ENCODE data around the gene ALPK3. TPM values are rescaled to one million over a fixed set of nuclear protein-coding genes. Genes with fewer than 3 reads are reported as not detected.

ALPK3 gene
- total RNA-seq, 1 experiment from 2014 or later: 2.0 TPM

DNA sequence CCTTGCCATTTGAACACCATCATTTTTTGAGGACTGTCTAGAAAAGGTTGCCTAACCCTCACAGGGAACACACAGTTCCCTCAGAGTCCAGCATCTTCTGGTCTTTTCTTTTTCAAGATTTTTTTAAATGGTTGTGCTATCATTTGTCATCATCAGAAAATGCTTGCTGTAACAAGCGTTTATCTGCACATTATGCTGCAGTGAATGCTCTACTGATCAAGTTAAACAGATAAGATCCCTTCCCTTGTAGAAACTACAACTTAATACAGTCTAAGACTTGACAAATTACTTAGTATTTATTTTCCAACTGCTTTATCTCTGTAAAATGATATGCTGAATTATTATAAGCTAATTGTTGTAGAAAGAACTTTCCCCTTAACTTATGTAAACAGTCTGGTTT is 11.9 kb upstream of the ALPK3 start:
- H3K9me2 ChIP-seq (ENCODE audit: insufficient read depth): no peaks in the 10 kb centered on the region
- ChIA-PET CTCF (interaction anchor here (1.0 kb wide), 1 partner anchor 73 kb away, joined by 3 read pairs; no protein-coding TSS in a partner anchor), RAD21 (ENCODE audit: low non-redundant PET in 1 of 2, low total read pairs in 2 of 2, uncharacterized antibody in 2 of 2, unreplicated experiment in 2 of 2) (no interaction called here), POLR2A (no interaction called here)
- H3K27ac ChIP-seq (ENCODE audit: low read depth, low read length): no peak overlapping the region
- no peak overlapping the region for H3K4me3 ChIP-seq (replicated peaks in 1 of 2; ENCODE audit: low read depth in 1 of 2, low read length in 2 of 2)
- ATAC-seq (no peak), DNase-seq (ENCODE audit: low read depth, low spot score) (no peak)
- no peaks in the 10 kb centered on the region for H3K9me3 ChIP-seq (ENCODE audit: control insufficient read depth in 1 of 2, insufficient read depth in 1 of 2, low read depth in 1 of 2, low read length in 2 of 2)
- no TSS peak for BruUV-seq (replicated peaks)
- no peak overlapping the region for H3K4me2 ChIP-seq (ENCODE audit: low read length)
- TF ChIP-seq SIN3A (IDR thresholded peaks at IDR 0.05; ENCODE audit: low read depth) (no peak), SP1 (IDR thresholded peaks at IDR 0.05; ENCODE audit: low read depth) (no peak), ZFX (IDR thresholded peaks at IDR 0.05) (no peak), YY1 (IDR thresholded peaks at IDR 0.05; ENCODE audit: extremely low read depth, insufficient replicate concordance, low read depth, low read length) (no peak), FOSL1 (IDR thresholded peaks at IDR 0.05; ENCODE audit: low read depth) (no peak), EGR1 (IDR thresholded peaks at IDR 0.05; ENCODE audit: low read depth) (no peak), CEBPB (IDR thresholded peaks at IDR 0.05; ENCODE audit: low read depth) (no peak)
- TF ChIP-seq, protein P1, sequence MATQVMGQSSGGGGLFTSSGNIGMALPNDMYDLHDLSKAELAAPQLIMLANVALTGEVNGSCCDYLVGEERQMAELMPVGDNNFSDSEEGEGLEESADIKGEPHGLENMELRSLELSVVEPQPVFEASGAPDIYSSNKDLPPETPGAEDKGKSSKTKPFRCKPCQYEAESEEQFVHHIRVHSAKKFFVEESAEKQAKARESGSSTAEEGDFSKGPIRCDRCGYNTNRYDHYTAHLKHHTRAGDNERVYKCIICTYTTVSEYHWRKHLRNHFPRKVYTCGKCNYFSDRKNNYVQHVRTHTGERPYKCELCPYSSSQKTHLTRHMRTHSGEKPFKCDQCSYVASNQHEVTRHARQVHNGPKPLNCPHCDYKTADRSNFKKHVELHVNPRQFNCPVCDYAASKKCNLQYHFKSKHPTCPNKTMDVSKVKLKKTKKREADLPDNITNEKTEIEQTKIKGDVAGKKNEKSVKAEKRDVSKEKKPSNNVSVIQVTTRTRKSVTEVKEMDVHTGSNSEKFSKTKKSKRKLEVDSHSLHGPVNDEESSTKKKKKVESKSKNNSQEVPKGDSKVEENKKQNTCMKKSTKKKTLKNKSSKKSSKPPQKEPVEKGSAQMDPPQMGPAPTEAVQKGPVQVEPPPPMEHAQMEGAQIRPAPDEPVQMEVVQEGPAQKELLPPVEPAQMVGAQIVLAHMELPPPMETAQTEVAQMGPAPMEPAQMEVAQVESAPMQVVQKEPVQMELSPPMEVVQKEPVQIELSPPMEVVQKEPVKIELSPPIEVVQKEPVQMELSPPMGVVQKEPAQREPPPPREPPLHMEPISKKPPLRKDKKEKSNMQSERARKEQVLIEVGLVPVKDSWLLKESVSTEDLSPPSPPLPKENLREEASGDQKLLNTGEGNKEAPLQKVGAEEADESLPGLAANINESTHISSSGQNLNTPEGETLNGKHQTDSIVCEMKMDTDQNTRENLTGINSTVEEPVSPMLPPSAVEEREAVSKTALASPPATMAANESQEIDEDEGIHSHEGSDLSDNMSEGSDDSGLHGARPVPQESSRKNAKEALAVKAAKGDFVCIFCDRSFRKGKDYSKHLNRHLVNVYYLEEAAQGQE (IDR thresholded peaks at IDR 0.05; ENCODE audit: low read depth): no peak
- no peaks in the 10 kb centered on the region for H3K27me3 ChIP-seq (ENCODE audit: insufficient read depth, low read length)
- H3K9ac ChIP-seq (ENCODE audit: low read length): no peak overlapping the region
- no peaks in the 10 kb centered on the region for H4K20me1 ChIP-seq (ENCODE audit: insufficient read depth)
- peaks cover 11 to 13% of the 10 kb centered on the region in 2 experiments for H3K36me3 ChIP-seq (ENCODE audit: control insufficient read depth in 1 of 2, insufficient read depth in 2 of 2, low read length in 2 of 2)
- no peak overlapping the region for H2AFZ ChIP-seq (ENCODE audit: low read depth, low read length, poor library complexity, severe bottlenecking)
- no peaks in the 10 kb centered on the region for H3K79me2 ChIP-seq (ENCODE audit: insufficient read depth, low read length)
- H3K4me1 ChIP-seq (ENCODE audit: control insufficient read depth in 1 of 2, insufficient read depth in 2 of 2, low read length in 2 of 2): no peaks in the 10 kb centered on the region
- intact Hi-C loops (cut with micrococcal nuclease): no loop called here

DNA sequence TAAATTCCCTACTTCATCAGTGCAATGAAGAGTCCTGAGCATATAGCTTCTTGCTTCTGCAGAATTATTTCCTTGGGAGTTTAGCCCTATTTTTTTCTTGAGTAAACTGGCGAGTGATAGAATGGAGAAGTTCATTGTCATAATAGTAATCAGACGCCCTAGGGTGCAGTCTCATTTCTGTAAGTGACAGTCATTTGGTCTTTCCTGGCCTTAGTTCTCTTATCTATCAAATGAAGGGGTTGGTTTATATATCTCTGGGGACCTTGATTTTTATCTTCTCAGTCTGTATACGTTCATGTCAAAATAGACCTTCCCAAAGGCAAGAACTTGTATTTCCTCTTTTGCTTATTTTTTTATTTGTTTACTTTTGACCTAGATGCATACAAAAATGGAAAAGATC is 9.9 kb upstream of the ALPK3 start:
- Histone ChIP-seq H3K9me2 (ENCODE audit: insufficient read depth) (no peaks in the 10 kb centered on the region), H3K27me3 (ENCODE audit: insufficient read depth, low read length) (no peaks in the 10 kb centered on the region), H3K4me1 (ENCODE audit: control insufficient read depth in 1 of 2, insufficient read depth in 2 of 2, low read length in 2 of 2) (no peaks in the 10 kb centered on the region), H4K20me1 (ENCODE audit: insufficient read depth) (no peaks in the 10 kb centered on the region), H3K4me3 (replicated peaks in 1 of 2; ENCODE audit: low read depth in 1 of 2, low read length in 2 of 2) (no peak overlapping the region), H3K9me3 (ENCODE audit: control insufficient read depth in 1 of 2, insufficient read depth in 1 of 2, low read depth in 1 of 2, low read length in 2 of 2) (no peaks in the 10 kb centered on the region), H3K9ac (ENCODE audit: low read length) (no peak overlapping the region), H3K36me3 (ENCODE audit: control insufficient read depth in 1 of 2, insufficient read depth in 2 of 2, low read length in 2 of 2) (peaks cover 5 to 9% of the 10 kb centered on the region in 2 experiments; a peak in 2 of 4 replicates), H3K27ac (ENCODE audit: low read depth, low read length) (no peak overlapping the region), H2AFZ (ENCODE audit: low read depth, low read length, poor library complexity, severe bottlenecking) (no peak overlapping the region), H3K79me2 (ENCODE audit: insufficient read depth, low read length) (no peaks in the 10 kb centered on the region), H3K4me2 (ENCODE audit: low read length) (no peak overlapping the region)
- ATAC-seq (no peak), DNase-seq (ENCODE audit: low read depth, low spot score) (no peak)
- ChIA-PET CTCF (no interaction called here), RAD21 (ENCODE audit: low non-redundant PET in 1 of 2, low total read pairs in 2 of 2, uncharacterized antibody in 2 of 2, unreplicated experiment in 2 of 2) (no interaction called here), POLR2A (no interaction called here)
- no TSS peak for BruUV-seq (replicated peaks)
- intact Hi-C loops (cut with micrococcal nuclease): no loop called here
- TF ChIP-seq CBX3 (IDR thresholded peaks at IDR 0.05; ENCODE audit: low read depth) (no peak), ELF1 (IDR thresholded peaks at IDR 0.05; ENCODE audit: borderline replicate concordance, low read depth) (no peak), SP1 (IDR thresholded peaks at IDR 0.05; ENCODE audit: low read depth) (no peak), FOSL1 (IDR thresholded peaks at IDR 0.05; ENCODE audit: low read depth) (no peak), EZH2phosphoT487 (IDR thresholded peaks at IDR 0.05; ENCODE audit: borderline replicate concordance) (no peak), SRF (IDR thresholded peaks at IDR 0.05; ENCODE audit: low read depth) (no peak), JUND (IDR thresholded peaks at IDR 0.05) (no peak)
- TF ChIP-seq, protein P2, sequence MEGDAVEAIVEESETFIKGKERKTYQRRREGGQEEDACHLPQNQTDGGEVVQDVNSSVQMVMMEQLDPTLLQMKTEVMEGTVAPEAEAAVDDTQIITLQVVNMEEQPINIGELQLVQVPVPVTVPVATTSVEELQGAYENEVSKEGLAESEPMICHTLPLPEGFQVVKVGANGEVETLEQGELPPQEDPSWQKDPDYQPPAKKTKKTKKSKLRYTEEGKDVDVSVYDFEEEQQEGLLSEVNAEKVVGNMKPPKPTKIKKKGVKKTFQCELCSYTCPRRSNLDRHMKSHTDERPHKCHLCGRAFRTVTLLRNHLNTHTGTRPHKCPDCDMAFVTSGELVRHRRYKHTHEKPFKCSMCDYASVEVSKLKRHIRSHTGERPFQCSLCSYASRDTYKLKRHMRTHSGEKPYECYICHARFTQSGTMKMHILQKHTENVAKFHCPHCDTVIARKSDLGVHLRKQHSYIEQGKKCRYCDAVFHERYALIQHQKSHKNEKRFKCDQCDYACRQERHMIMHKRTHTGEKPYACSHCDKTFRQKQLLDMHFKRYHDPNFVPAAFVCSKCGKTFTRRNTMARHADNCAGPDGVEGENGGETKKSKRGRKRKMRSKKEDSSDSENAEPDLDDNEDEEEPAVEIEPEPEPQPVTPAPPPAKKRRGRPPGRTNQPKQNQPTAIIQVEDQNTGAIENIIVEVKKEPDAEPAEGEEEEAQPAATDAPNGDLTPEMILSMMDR (IDR thresholded peaks at IDR 0.05 in 2 of 3, conservative IDR thresholded peaks at IDR 0.05 in 1 of 3; ENCODE audit: borderline replicate concordance in 1 of 3, insufficient read depth in 1 of 3, low read depth in 2 of 3, low read length in 2 of 3): no peak
